Measurements from ENCODE around the gene ARHGDIG.

DNA sequence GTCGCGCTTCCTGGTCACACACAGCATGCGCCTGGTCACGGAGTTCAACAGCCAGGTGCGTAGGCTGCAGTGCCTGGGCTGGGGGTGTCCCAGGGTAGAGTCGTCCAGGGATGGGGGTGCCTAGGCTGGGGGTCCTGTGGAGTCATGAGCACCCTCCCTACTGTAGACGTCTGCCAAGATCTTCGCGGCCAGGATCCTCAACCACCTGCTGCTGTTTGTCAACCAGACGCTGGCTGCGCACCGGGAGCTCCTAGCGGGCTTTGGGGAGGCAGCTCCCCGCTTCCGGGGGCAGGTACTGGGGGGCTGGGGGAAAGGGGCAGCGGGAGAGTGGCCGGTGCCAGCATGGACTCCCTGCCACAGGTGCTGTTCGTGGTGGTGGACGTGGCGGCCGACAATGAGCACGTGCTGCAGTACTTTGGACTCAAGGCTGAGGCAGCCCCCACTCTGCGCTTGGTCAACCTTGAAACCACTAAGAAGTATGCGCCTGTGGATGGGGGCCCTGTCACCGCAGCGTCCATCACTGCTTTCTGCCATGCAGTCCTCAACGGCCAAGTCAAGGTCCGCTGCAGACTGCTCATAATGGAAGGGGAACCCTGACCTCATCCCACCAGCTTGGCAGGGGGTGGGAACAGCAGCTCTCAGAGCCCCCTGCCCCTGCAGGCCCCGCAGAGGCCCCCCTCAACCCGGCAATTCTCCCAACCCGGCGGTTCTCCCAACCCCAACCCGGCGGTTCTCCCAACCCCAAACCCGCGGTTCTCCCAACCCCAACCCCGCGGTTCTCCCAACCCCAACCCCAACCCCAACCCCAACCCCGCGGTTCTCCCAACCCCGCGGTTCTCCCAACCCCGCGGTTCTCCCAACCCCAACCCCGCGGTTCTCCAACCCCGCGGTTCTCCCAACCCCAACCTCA, 5.0 kb downstream of the ARHGDIG start:
- TF ChIP-seq SP1 (IDR thresholded peaks at IDR 0.05), result no peak
- no peak for TF ChIP-seq RAD21 (IDR thresholded peaks at IDR 0.05)
- TF ChIP-seq, protein P1, sequence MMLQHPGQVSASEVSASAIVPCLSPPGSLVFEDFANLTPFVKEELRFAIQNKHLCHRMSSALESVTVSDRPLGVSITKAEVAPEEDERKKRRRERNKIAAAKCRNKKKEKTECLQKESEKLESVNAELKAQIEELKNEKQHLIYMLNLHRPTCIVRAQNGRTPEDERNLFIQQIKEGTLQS (IDR thresholded peaks at IDR 0.05), result no peak
- TF ChIP-seq, protein P2, sequence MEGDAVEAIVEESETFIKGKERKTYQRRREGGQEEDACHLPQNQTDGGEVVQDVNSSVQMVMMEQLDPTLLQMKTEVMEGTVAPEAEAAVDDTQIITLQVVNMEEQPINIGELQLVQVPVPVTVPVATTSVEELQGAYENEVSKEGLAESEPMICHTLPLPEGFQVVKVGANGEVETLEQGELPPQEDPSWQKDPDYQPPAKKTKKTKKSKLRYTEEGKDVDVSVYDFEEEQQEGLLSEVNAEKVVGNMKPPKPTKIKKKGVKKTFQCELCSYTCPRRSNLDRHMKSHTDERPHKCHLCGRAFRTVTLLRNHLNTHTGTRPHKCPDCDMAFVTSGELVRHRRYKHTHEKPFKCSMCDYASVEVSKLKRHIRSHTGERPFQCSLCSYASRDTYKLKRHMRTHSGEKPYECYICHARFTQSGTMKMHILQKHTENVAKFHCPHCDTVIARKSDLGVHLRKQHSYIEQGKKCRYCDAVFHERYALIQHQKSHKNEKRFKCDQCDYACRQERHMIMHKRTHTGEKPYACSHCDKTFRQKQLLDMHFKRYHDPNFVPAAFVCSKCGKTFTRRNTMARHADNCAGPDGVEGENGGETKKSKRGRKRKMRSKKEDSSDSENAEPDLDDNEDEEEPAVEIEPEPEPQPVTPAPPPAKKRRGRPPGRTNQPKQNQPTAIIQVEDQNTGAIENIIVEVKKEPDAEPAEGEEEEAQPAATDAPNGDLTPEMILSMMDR (IDR thresholded peaks at IDR 0.05; ENCODE audit: low read depth, low read length, missing input control), result no peak
- TF ChIP-seq, protein P3, sequence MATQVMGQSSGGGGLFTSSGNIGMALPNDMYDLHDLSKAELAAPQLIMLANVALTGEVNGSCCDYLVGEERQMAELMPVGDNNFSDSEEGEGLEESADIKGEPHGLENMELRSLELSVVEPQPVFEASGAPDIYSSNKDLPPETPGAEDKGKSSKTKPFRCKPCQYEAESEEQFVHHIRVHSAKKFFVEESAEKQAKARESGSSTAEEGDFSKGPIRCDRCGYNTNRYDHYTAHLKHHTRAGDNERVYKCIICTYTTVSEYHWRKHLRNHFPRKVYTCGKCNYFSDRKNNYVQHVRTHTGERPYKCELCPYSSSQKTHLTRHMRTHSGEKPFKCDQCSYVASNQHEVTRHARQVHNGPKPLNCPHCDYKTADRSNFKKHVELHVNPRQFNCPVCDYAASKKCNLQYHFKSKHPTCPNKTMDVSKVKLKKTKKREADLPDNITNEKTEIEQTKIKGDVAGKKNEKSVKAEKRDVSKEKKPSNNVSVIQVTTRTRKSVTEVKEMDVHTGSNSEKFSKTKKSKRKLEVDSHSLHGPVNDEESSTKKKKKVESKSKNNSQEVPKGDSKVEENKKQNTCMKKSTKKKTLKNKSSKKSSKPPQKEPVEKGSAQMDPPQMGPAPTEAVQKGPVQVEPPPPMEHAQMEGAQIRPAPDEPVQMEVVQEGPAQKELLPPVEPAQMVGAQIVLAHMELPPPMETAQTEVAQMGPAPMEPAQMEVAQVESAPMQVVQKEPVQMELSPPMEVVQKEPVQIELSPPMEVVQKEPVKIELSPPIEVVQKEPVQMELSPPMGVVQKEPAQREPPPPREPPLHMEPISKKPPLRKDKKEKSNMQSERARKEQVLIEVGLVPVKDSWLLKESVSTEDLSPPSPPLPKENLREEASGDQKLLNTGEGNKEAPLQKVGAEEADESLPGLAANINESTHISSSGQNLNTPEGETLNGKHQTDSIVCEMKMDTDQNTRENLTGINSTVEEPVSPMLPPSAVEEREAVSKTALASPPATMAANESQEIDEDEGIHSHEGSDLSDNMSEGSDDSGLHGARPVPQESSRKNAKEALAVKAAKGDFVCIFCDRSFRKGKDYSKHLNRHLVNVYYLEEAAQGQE (IDR thresholded peaks at IDR 0.05), result no peak
- no peak for TF ChIP-seq FOXA1 (IDR thresholded peaks at IDR 0.05)
- TF ChIP-seq, protein P4, sequence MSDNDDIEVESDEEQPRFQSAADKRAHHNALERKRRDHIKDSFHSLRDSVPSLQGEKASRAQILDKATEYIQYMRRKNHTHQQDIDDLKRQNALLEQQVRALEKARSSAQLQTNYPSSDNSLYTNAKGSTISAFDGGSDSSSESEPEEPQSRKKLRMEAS (IDR thresholded peaks at IDR 0.05), result no peak
- TF ChIP-seq RXRA (IDR thresholded peaks at IDR 0.05), result no peak
- no peak for TF ChIP-seq TAF1 (conservative IDR thresholded peaks at IDR 0.05)
- no peak for TF ChIP-seq YY1 (IDR thresholded peaks at IDR 0.05)
- no peak for TF ChIP-seq JUND (IDR thresholded peaks at IDR 0.05)

Data from liver (tissue), 3 donors.